GM21619 (cell line): Measurements from ENCODE around the gene SMOC2.
"Not testable (repeated sequence)": the region's sequence is repeated elsewhere in the genome, so short reads cannot be mapped to it uniquely, and the experiment has no call there.

Experiments used
- ATAC-seq: cut with Tn5 transposase; IDR thresholded peaks from one replicate; pipeline ENCODE4 v1.9.1; 2021; ENCODE audit not compliant: unreplicated experiment

SMOC2 gene

GRCh38 chr6:168570211-168570610, 129.2 kb downstream of the SMOC2 start:
- ATAC-seq: no peak

GRCh38 chr6:168571268-168571667, 130.3 kb downstream of the SMOC2 start:
- no peak for ATAC-seq

GRCh38 chr6:168573276-168573835, 132.4 kb downstream of the SMOC2 start:
- not testable (repeated sequence) for ATAC-seq

GRCh38 chr6:168574075-168574698, 133.2 kb downstream of the SMOC2 start:
- ATAC-seq: no peak

- ATAC-seq: no peak
Measured at GRCh38 chr6:168574699-168575195, 133.8 kb downstream of the SMOC2 start.

GRCh38 chr6:168575346-168576098, 134.5 kb downstream of the SMOC2 start:
- no peak for ATAC-seq

- no peak for ATAC-seq
Measured at GRCh38 chr6:168576388-168576787, 135.4 kb downstream of the SMOC2 start.

GRCh38 chr6:168577496-168577895, 136.5 kb downstream of the SMOC2 start:
- ATAC-seq: no peak

GRCh38 chr6:168578036-168578435, 137.1 kb downstream of the SMOC2 start:
- no peak for ATAC-seq

- ATAC-seq: no peak
Measured at GRCh38 chr6:168581236-168581635, 140.3 kb downstream of the SMOC2 start.

GRCh38 chr6:168581706-168582105, 140.7 kb downstream of the SMOC2 start:
- no peak for ATAC-seq

- no peak for ATAC-seq
Measured at GRCh38 chr6:168582571-168582981, 141.6 kb downstream of the SMOC2 start.

GRCh38 chr6:168583126-168583525, 142.1 kb downstream of the SMOC2 start:
- ATAC-seq: no peak

GRCh38 chr6:168583821-168584220, 142.8 kb downstream of the SMOC2 start:
- ATAC-seq: no peak

- ATAC-seq: no peak
Measured at GRCh38 chr6:168584249-168584648, 143.3 kb downstream of the SMOC2 start.

GRCh38 chr6:168584671-168585070, 143.7 kb downstream of the SMOC2 start:
- ATAC-seq: no peak

GRCh38 chr6:168585441-168585840, 144.5 kb downstream of the SMOC2 start:
- no peak for ATAC-seq

GRCh38 chr6:168589275-168589674, 148.3 kb downstream of the SMOC2 start:
- ATAC-seq: no peak

- ATAC-seq: no peak
Measured at GRCh38 chr6:168590406-168590805, 149.4 kb downstream of the SMOC2 start.

- ATAC-seq: no peak
Measured at GRCh38 chr6:168596344-168596743, 155.4 kb downstream of the SMOC2 start.

GRCh38 chr6:168597471-168597875, 156.5 kb downstream of the SMOC2 start:
- no peak for ATAC-seq
